GM12874 (cell line): ENCODE measurements around the gene SPAG5.

ENCODE experiments used
- TF ChIP-seq, protein P1 (sequence below): IDR thresholded peaks from 2 replicates; pipeline ENCODE4 v1.5.1; 2011; ENCODE audit warnings: low read depth, mild to moderate bottlenecking, control low read depth, low read length, moderate library complexity; ENCODE audit not compliant: insufficient read depth

Gene SPAG5

DNA sequence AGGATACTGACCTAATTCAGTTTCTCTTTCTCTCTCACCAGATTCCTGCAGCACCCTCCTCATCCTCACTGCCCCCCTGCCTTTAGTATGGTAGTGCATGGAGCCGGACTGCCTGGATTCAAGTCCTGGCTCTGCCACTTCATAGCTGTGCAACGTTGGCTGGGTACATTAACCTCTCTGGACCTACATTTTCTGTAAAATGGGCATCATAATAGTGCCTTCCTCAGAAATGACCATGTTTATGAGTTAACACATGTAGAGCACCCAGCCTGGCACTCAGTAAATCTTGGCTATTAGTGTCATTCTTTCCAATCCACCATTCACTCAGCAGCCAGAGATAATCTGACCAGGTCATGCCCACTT, 53.7 kb downstream of the SPAG5 start:
- TF ChIP-seq, protein P1, sequence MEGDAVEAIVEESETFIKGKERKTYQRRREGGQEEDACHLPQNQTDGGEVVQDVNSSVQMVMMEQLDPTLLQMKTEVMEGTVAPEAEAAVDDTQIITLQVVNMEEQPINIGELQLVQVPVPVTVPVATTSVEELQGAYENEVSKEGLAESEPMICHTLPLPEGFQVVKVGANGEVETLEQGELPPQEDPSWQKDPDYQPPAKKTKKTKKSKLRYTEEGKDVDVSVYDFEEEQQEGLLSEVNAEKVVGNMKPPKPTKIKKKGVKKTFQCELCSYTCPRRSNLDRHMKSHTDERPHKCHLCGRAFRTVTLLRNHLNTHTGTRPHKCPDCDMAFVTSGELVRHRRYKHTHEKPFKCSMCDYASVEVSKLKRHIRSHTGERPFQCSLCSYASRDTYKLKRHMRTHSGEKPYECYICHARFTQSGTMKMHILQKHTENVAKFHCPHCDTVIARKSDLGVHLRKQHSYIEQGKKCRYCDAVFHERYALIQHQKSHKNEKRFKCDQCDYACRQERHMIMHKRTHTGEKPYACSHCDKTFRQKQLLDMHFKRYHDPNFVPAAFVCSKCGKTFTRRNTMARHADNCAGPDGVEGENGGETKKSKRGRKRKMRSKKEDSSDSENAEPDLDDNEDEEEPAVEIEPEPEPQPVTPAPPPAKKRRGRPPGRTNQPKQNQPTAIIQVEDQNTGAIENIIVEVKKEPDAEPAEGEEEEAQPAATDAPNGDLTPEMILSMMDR, result no peak

DNA sequence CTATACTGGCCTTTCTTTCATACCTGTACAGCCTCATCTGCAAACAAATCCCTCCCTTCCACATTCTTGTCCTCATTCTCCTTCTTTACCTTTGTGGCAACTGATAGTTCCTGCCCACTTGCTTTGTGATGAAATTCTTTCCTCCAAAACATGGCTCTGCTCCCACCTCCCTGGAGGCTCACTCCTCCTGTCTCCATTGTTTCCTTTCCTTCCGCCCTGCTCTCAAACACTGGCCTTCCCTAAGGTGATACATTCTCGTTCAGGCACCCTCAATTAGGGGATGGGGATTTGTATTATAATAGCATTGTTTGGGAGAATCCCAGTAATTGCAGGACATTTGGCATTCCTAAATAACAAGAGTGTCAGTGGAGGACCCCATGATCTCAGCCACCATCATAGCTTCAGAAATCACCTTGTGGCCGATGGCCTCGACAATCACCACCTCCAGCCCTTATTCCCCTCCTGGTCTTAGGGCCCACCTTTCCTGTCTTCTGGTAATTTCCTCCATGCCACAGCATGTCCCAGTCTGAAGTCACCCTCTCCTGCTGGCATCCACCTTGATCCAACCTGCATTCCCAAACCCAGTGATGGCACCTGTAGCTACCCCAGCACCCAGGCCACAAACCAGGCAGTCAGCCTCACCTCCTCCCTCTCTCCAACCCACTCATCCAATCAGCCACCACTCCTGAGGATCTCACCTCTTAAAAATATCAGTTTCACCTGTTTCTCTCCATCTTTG, 54.3 kb downstream of the SPAG5 start:
- TF ChIP-seq, protein P1, result no peak

DNA sequence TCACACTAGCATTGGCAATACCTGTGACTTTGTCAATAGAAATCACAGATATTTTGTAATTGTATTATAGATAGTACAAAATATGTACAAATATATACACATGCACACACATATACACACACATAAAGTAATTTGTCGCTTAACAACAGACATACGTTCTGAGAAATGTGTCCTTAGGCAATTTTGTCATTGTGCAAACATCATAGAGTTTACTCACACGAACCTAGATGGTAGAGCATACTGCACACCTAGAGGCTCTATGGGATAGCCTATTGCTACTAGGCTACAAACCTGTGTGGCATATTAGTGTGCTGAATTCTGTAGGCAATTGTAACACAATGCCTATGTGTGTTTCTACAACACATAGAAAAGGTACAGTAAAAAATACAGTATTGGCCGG, 57.4 kb downstream of the SPAG5 start:
- TF ChIP-seq, protein P1, result no peak

DNA sequence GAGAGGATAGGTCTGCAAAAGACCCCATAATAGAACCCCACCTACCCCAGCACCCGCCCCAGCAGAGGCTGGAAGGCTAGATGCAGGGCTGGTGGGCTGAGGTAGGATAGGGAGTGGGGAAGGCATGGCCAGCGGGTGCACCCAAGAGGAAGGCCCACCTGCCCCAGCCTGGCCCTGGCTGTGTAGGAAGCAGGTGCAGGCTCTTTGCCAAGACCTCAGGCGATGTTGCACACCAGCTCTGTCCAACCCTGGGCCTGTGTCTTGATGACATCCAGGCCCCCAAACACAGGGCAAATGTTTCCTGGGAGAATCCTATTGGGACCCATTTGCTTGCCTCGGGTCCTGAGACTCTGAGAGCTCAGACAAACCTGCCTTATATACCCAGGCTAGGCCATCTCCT, 58.6 kb downstream of the SPAG5 start:
- TF ChIP-seq, protein P1, result no peak

DNA sequence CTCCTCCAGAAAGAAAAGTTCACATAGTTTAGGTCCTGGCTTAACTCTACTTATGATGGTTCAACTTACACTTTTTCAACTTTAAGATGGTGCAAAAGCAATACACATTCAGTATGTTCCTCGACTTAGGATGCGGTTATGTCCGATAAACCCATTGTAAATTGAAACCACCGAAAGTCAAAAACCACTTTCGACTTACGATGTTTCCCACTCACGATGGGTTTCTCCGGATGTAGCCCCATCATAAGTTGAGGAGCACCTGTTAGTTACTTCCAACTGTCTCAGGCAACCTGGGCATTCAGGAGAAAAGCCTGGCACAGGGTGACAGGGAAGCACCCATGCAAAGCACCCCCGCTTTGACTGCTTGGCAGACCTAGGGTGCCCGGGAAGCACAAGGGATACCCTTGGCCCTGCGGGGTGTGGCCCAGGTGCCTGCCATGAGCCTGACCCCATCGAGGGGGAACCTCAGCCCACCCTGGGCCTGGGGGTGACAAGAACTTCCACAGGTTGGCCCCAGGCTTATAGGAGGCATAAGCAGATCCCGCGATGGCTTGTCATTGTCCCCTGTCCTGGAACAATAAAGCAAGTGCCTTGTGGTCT, 60.4 kb downstream of the SPAG5 start:
- TF ChIP-seq, protein P1, result no peak

DNA sequence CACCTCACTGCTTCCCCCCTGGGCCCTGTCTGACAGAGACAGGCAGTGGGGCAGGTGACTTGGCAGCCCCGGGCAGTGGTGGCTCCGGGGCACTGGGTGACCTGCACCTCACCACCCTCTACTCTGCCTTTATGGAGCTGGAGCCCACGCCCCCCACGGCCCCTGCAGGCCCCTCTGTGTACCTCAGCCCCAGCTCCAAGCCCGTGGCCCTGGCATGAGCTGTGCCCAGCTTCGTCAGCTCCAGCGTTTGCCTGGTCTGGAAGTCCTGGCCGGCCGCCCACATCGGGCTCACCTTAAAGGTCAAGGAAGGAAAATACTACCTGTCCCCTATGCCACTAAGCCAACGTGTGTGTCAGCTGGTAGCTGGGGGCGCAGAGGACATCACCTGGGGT, 61.6 kb downstream of the SPAG5 start:
- TF ChIP-seq, protein P1, result no peak

DNA sequence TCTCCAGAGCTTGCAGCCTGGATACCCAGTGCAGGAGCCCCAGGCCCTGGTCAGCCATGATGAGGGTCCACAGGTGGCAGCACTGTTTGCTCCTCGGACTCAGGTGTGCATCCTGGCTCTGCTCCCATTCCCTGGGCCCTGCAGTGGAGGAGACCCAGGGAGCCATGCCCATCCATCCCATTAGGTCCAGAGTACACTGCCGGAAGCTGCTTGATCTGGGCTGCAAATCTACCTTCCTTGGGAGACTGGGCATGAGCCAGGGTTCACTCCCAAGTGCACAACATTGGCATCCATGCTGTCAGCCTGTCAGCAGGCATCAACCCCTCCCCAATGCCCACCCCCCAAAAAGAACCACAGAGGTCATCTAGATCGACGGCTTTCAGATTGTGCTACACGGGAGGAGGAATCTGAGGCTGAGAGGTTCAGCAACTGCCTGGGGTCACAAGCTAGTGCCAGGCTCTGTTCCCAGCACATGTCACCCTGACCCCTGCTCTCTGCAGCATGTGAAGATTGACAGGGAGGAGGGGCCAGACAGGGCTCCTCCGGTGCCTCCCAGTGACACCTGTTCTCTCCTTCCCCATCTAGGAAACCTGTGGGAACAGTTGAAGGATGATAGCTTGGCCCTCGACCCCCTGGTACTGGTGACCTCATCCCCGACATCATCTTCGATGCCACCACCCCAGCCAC, 62.1 kb downstream of the SPAG5 start:
- TF ChIP-seq, protein P1, result no peak
